GM23248 (cell line): ENCODE data around the gene SH2D3C.

Experiments
- EZH2 ChIP-seq: fragments of 200-600 bp; sonication (generic); IDR thresholded peaks from 2 replicates; pipeline ENCODE4 v1.6.1; 2018; ENCODE audit warnings: antibody characterized with exemption, mild to moderate bottlenecking; ENCODE audit not compliant: insufficient read depth, poor library complexity, severe bottlenecking
- EZH2phosphoT487 ChIP-seq: fragments of 200-600 bp; sonication (generic); IDR thresholded peaks from 2 replicates; pipeline ENCODE4 v1.6.1; 2018; ENCODE audit warnings: antibody characterized with exemption, moderate library complexity, mild to moderate bottlenecking, low read depth; ENCODE audit not compliant: insufficient read depth

DNA sequence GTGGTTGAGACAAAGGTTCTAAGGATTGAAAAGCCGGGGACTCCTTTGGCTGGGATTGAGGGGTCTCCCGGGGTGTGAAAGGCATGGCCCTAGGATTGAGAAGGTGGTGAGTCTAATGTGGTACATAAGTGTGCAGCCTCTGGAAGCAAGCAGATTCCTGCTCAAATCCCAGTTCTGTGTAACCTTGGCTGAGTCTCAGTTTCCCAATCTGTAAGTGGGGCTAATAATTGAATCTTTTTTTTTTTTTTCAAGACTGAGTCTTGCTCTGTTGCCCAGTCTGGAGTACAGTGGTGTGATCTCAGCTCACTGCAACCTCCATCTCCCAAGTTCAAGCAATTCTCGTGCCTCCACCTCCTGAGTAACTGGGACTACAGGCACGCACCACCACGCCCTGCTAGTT, 5.9 kb downstream of the SH2D3C start:
- no peak for TF ChIP-seq EZH2
- no peak for TF ChIP-seq EZH2phosphoT487
